ENCODE measurements around the gene RNF223. TPM values are rescaled to one million over a fixed set of nuclear protein-coding genes. Genes with fewer than 3 reads are reported as not detected.
"Not testable (repeated sequence)": the region's sequence is repeated elsewhere in the genome, so short reads cannot be mapped to it uniquely, and the experiment has no call there.

RNF223 gene
- total RNA-seq, 1 experiment from 2014 or later = not detected

GRCh38 chr1:1098681-1099421 is 24.7 kb upstream of the RNF223 start:
- H4K5ac ChIP-seq (ENCODE audit: insufficient read length, low read depth, low read length) = no peak overlapping the region

GRCh38 chr1:1096136-1096535 is 22.0 kb upstream of the RNF223 start:
- H3K9me3 ChIP-seq (ENCODE audit: control insufficient read depth, low read depth, low read length); H3K4me1 Mint-ChIP-seq; H3K56ac ChIP-seq (ENCODE audit: insufficient read length, low read depth, low read length): not testable (repeated sequence)

More at GRCh38 chr1:1098681-1099421, 24.7 kb upstream of the RNF223 start:
- no CpG with 5 or more reads among the region's 18 CpGs for WGBS (ENCODE audit: extremely low coverage, insufficient read length, low lambda C conversion rate)
- H3K4me3 Mint-ChIP-seq = no peak overlapping the region
- Histone ChIP-seq H2BK12ac (ENCODE audit: insufficient read length, low read depth, low read length) (no peak overlapping the region), H3K27me3 (ENCODE audit: insufficient read depth, low read length) (no peaks in the 10 kb centered on the region), H2BK5ac (ENCODE audit: insufficient read length, low read length) (no peak overlapping the region), H3K23me2 (ENCODE audit: insufficient read length, low read depth, low read length, poor library complexity, severe bottlenecking) (no peaks in the 10 kb centered on the region), H3K56ac (ENCODE audit: insufficient read length, low read depth, low read length) (no peak overlapping the region), H3K4me1 (ENCODE audit: insufficient read depth, low read length) (no peaks in the 10 kb centered on the region), H4K8ac (replicated peaks; ENCODE audit: insufficient read length, low read depth, low read length) (no peak overlapping the region), H4K20me1 (ENCODE audit: control insufficient read depth, insufficient read depth, insufficient read length) (no peaks in the 10 kb centered on the region), H2AFZ (ENCODE audit: low read length) (no peak overlapping the region), H3K79me2 (ENCODE audit: insufficient read depth, low read length) (no peaks in the 10 kb centered on the region), H2AK5ac (ENCODE audit: insufficient read length, low read length) (no peak overlapping the region), H3T11ph (ENCODE audit: low read length) (no peak overlapping the region), H3K27ac (ENCODE audit: insufficient read length, low read depth, low read length) (no peak overlapping the region), H3K9me3 (ENCODE audit: control insufficient read depth, low read depth, low read length) (no peaks in the 10 kb centered on the region), H2BK15ac (ENCODE audit: low read depth, low read length) (no peak overlapping the region), H2BK120ac (ENCODE audit: low read depth, low read length, poor library complexity, severe bottlenecking) (no peak overlapping the region), H3K4me2 (ENCODE audit: insufficient read depth, insufficient read length, low read length) (no peak overlapping the region), H3K9ac (ENCODE audit: extremely low read depth, insufficient read length, low read length) (no peak overlapping the region), H4K91ac (ENCODE audit: insufficient read length, low read depth, low read length) (no peak overlapping the region), H3K4ac (ENCODE audit: low read depth, low read length) (no peak overlapping the region), H3K14ac (ENCODE audit: insufficient read depth, low read length) (no peak overlapping the region), H3K23ac (ENCODE audit: insufficient read length, low read depth, low read length) (no peak overlapping the region), H2BK20ac (ENCODE audit: low read depth, low read length, poor library complexity, severe bottlenecking) (no peak overlapping the region), H3K79me1 (ENCODE audit: insufficient read depth, low read depth, low read length, poor library complexity, severe bottlenecking) (no peaks in the 10 kb centered on the region), H3K18ac (ENCODE audit: insufficient read length, low read depth, low read length) (no peak overlapping the region)
- peaks cover 27 to 49% of the 10 kb centered on the region in 2 experiments for H3K9me3 Mint-ChIP-seq
- TF ChIP-seq CTCF (conservative IDR thresholded peaks at IDR 0.05) = no peak
- no peak for DNase-seq
- H3K36me3 Mint-ChIP-seq (ENCODE audit: insufficient read depth in 1 of 3, low read depth in 3 of 3) = peaks cover 2 to 24% (median 7%) of the 10 kb centered on the region in 3 experiments; a peak in 6 of 7 replicates
- H3K4me1 Mint-ChIP-seq = no peaks in the 10 kb centered on the region
- no peak overlapping the region for H3K27ac Mint-ChIP-seq
- peaks cover 30% of the 10 kb centered on the region for H3K27me3 Mint-ChIP-seq (ENCODE audit: low read depth)

More at GRCh38 chr1:1096136-1096535, 22.0 kb upstream of the RNF223 start:
- H3K27me3 ChIP-seq (ENCODE audit: insufficient read depth, low read length); H3K4me3 Mint-ChIP-seq; H3K4me1 ChIP-seq (ENCODE audit: insufficient read depth, low read length); H3K4ac ChIP-seq (ENCODE audit: low read depth, low read length); H4K91ac ChIP-seq (ENCODE audit: insufficient read length, low read depth, low read length); H3K18ac ChIP-seq (ENCODE audit: insufficient read length, low read depth, low read length); H3K23ac ChIP-seq (ENCODE audit: insufficient read length, low read depth, low read length); H3K4me2 ChIP-seq (ENCODE audit: insufficient read depth, insufficient read length, low read length); H4K20me1 ChIP-seq (ENCODE audit: control insufficient read depth, insufficient read depth, insufficient read length); H4K5ac ChIP-seq (ENCODE audit: insufficient read length, low read depth, low read length); H2AFZ ChIP-seq (ENCODE audit: low read length); H2BK12ac ChIP-seq (ENCODE audit: insufficient read length, low read depth, low read length); H3K23me2 ChIP-seq (ENCODE audit: insufficient read length, low read depth, low read length, poor library complexity, severe bottlenecking); H3K14ac ChIP-seq (ENCODE audit: insufficient read depth, low read length); H2BK120ac ChIP-seq (ENCODE audit: low read depth, low read length, poor library complexity, severe bottlenecking); DNase-seq; H3K79me1 ChIP-seq (ENCODE audit: insufficient read depth, low read depth, low read length, poor library complexity, severe bottlenecking); H3K9ac ChIP-seq (ENCODE audit: extremely low read depth, insufficient read length, low read length); H4K8ac ChIP-seq (replicated peaks; ENCODE audit: insufficient read length, low read depth, low read length); H2BK15ac ChIP-seq (ENCODE audit: low read depth, low read length); H2BK5ac ChIP-seq (ENCODE audit: insufficient read length, low read length); H2BK20ac ChIP-seq (ENCODE audit: low read depth, low read length, poor library complexity, severe bottlenecking); H3K79me2 ChIP-seq (ENCODE audit: insufficient read depth, low read length); H3K27ac ChIP-seq (ENCODE audit: insufficient read length, low read depth, low read length); H3T11ph ChIP-seq (ENCODE audit: low read length); H3K27ac Mint-ChIP-seq; H2AK5ac ChIP-seq (ENCODE audit: insufficient read length, low read length): not testable (repeated sequence)
- Mint-ChIP-seq H3K27me3 (ENCODE audit: low read depth) (peaks cover 33% of the 10 kb centered on the region), H3K9me3 (peaks cover 22 to 47% of the 10 kb centered on the region in 2 experiments), H3K36me3 (ENCODE audit: insufficient read depth in 1 of 3, low read depth in 3 of 3) (peaks cover 0 to 17% (median 0%) of the 10 kb centered on the region in 3 experiments; a peak in 4 of 7 replicates)
- WGBS (ENCODE audit: extremely low coverage, insufficient read length, low lambda C conversion rate) = no CpG with 5 or more reads among the region's 5 CpGs
